Central memory CD8-positive, alpha-beta T cell (primary cell): ENCODE data around the gene TUBA1A.
"Not testable (repeated sequence)": the region's sequence is repeated elsewhere in the genome, so short reads cannot be mapped to it uniquely, and the experiment has no call there.

Experiments used
- ATAC-seq: fragments of 150-1000 bp; cut with Tn5 transposase; replicated peaks from 2 replicates; pipeline ENCODE4 v1.10.0; 2022; ENCODE audit warnings: mild to moderate bottlenecking, moderate FRiP score, moderate number of reproducible peaks; ENCODE audit not compliant: poor library complexity, severe bottlenecking; ENCODE audit errors: extremely low read depth
- DNase-seq, 2 donors: peaks; one replicate each; pipeline ENCODE4 v3.0.0; 2021; ENCODE audit warnings: low spot score in 2 of 2
- H3K27ac Mint-ChIP-seq: one replicate; pipeline ENCODE4 v1.8.0; 2022; ENCODE audit warnings: low read depth, mild to moderate bottlenecking, moderate library complexity, mixed read lengths
- H3K27me3 Mint-ChIP-seq: one replicate; pipeline ENCODE4 v1.8.0; 2022; ENCODE audit warnings: mixed read lengths
- H3K36me3 Mint-ChIP-seq: one replicate; pipeline ENCODE4 v1.8.0; 2022; ENCODE audit warnings: mild to moderate bottlenecking, moderate library complexity, mixed read lengths; ENCODE audit not compliant: insufficient read depth
- H3K4me1 Mint-ChIP-seq: one replicate; pipeline ENCODE4 v1.8.0; 2022; ENCODE audit warnings: mixed read lengths
- H3K4me3 Mint-ChIP-seq: one replicate; pipeline ENCODE4 v1.8.0; 2022; ENCODE audit warnings: mild to moderate bottlenecking, moderate library complexity, mixed read lengths
- H3K9me3 Mint-ChIP-seq: one replicate; pipeline ENCODE4 v1.8.0; 2022; ENCODE audit warnings: mixed read lengths

TUBA1A gene

DNA sequence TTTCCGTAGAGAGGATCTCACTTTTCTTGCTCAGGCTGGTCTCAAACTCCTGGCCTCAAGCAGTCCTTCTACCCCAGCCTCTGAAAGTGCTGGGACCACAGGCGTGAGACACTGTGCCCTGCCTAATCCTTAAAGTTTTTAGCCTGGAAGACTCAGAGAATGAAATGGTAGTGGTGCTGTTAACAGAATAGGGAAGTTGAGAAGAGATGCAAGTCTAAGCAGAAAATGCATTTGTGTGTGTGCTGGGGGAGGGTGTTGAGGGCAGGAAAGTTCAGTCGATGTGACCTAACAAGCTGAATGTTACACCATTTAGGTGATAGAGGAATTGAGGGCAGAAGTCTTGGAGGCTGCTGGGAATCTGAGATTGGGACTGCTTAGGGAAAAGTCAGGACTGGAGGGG is 6.9 kb upstream of the TUBA1A start:
- ATAC-seq (no peak), DNase-seq (no peak)
- Mint-ChIP-seq H3K27me3 (no peaks in the 10 kb centered on the region), H3K27ac (no peak overlapping the region), H3K36me3 (peaks cover 1% of the 10 kb centered on the region), H3K9me3 (no peaks in the 10 kb centered on the region), H3K4me3 (no peak overlapping the region), H3K4me1 (no peaks in the 10 kb centered on the region)

GRCh38 chr12:49193746-49194145 is 4.9 kb upstream of the TUBA1A start:
- H3K27ac Mint-ChIP-seq, H3K4me3 Mint-ChIP-seq, H3K9me3 Mint-ChIP-seq, H3K36me3 Mint-ChIP-seq, H3K4me1 Mint-ChIP-seq, ATAC-seq, DNase-seq, H3K27me3 Mint-ChIP-seq: not testable (repeated sequence)

- not testable (repeated sequence) for H3K9me3 Mint-ChIP-seq, H3K27me3 Mint-ChIP-seq, ATAC-seq, DNase-seq, H3K27ac Mint-ChIP-seq, H3K4me3 Mint-ChIP-seq
- H3K4me1 Mint-ChIP-seq, result peaks cover 15% of the 10 kb centered on the region
- H3K36me3 Mint-ChIP-seq, result peaks cover 25% of the 10 kb centered on the region
Measured at GRCh38 chr12:49191498-49191897, 2.6 kb upstream of the TUBA1A start.

- Mint-ChIP-seq H3K9me3 (no peaks in the 10 kb centered on the region), H3K27ac (no peak overlapping the region), H3K36me3 (peaks cover 30% of the 10 kb centered on the region), H3K4me1 (peaks cover 15% of the 10 kb centered on the region), H3K27me3 (no peaks in the 10 kb centered on the region), H3K4me3 (no peak overlapping the region)
- ATAC-seq (no peak), DNase-seq (no peak)
Measured at GRCh38 chr12:49190974-49191373, 2.1 kb upstream of the TUBA1A start.

DNA sequence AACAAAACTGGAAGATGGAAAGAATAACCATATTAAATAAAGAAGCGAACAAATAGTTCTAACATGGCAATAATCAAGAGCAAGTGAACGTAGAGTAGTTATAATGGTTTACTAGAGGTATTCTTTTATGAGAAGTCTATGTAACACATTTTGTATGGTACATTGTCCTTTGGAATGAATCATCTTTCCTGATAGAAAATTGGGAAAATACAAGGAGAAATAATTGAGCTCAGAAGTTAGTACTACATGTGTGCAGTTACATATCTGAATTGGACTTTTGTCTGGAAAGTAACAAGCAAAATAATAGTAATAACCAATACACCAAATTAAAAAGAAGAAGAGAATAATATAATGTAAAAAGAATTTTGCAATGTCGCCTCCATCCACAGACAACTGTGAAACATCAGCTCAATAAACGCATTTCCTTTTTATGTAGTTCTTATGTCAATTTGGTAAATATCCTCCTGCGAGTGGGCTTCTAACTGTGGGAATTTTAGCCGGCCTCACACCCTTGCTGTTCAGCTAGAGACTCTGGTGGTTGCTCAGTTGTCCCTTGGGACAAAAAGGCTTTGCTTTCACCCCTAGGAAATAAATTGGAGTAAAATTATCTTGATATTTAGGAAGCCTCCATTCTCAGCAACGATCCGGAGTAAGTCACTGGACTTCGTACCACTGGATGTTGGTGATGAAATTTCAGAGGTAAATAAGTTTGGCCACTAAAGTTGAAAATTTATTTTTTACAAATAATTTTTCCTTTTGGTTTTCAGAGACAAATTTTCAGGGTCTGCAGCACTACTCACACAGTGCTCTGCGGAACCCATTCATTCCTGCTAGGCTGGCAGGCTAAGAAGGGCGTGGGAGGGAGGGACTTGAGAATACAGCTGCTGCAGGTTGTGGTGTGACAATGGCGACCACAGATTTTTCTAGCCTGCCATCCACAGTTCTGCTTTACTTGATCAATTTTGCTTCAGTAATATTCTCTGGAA is 1.1 kb upstream of the TUBA1A start:
- Mint-ChIP-seq H3K27me3 (no peaks in the 10 kb centered on the region), H3K36me3 (peaks cover 39% of the 10 kb centered on the region), H3K4me1 (peaks cover 17% of the 10 kb centered on the region), H3K27ac (peak overlapping the region; percentile 96), H3K4me3 (no peak overlapping the region), H3K9me3 (no peaks in the 10 kb centered on the region)
- ATAC-seq (no peak), DNase-seq (no peak)

DNA sequence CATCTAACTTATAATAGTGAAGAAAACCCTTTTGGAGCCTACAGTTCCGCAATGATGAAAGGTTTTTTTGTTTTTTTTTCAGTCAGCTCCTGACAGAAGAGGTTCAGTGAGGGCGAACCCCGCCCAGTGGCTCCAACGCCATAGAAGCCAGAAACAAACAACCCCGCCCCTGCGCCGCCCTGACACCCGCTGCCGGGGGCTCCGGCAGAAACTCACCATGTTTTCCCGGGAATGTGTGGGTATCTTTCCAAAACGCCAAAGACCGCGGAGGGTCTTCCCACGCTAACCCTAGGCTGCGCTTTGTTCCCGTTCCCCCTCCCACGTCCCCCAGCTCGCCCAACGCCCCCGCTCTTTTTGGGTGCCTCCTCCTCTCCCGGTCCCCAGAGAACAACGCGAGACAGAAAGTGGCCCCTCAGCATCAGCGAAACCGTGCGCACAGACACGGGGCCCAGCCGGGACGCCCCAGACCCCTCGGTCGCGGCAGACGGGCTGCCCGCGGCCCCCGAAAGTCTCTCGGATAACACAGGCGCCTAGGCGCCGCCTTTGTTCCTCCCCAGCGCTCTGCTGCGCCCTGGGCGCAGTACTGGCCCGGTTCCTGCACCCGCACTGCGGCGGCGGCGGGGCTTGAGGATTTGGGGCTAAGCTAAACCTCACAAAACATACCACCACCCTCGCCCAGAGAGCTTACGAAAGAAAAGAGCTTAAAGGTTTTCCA is 522 bp downstream of the TUBA1A start:
- ATAC-seq, result peak; percentile 49
- DNase-seq, result peak; percentile 69 to 79
- H3K4me3 Mint-ChIP-seq, result peak overlapping the region; percentile 95
- peak overlapping the region; percentile 96 for H3K27ac Mint-ChIP-seq
- no peaks in the 10 kb centered on the region for H3K27me3 Mint-ChIP-seq
- H3K36me3 Mint-ChIP-seq, result peaks cover 56% of the 10 kb centered on the region
- peaks cover 22% of the 10 kb centered on the region for H3K4me1 Mint-ChIP-seq
- no peaks in the 10 kb centered on the region for H3K9me3 Mint-ChIP-seq

DNA sequence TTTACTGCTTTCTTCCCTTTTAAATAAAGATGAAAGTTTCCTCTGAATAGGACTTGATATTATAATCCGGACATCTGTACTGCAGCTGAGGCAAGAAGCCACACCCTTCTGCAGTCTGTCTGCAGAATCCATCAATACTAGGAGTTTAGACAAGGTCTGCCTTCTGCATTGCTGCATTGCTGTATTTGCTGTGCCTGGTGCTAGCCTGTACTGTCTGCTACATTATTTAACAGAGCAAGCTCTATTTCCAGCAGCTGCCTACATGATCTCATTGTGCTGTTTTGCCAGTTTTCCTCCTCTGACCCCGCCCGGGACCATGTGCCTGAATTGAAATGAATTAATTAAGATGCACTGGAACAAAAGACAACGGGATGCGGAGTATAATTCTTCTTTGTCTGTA is 1.7 kb downstream of the TUBA1A start:
- H3K27me3 Mint-ChIP-seq, result no peaks in the 10 kb centered on the region
- H3K9me3 Mint-ChIP-seq, result no peaks in the 10 kb centered on the region
- H3K36me3 Mint-ChIP-seq, result peaks cover 59% of the 10 kb centered on the region
- DNase-seq (no peak), ATAC-seq (no peak)
- peak overlapping the region; percentile 95 for H3K4me3 Mint-ChIP-seq
- peak overlapping the region; percentile 96 for H3K27ac Mint-ChIP-seq
- peaks cover 22% of the 10 kb centered on the region for H3K4me1 Mint-ChIP-seq

DNA sequence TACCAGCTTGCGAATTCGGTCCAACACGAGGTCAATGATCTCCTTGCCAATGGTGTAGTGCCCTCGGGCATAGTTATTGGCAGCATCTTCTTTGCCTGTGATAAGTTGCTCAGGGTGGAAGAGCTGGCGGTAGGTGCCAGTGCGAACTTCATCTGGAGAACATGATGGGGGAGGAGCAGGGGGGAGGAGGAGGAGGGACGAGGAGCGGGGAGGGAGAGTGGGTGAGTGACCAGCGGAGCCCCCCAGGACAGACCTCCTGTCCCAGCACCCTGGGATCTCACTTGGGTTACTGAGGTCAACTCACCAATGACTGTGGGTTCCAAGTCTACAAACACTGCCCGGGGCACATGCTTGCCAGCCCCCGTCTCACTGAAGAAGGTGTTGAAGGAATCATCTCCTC is 2.6 kb downstream of the TUBA1A start:
- DNase-seq, H3K9me3 Mint-ChIP-seq, ATAC-seq, H3K4me3 Mint-ChIP-seq, H3K27me3 Mint-ChIP-seq: not testable (repeated sequence)
- H3K36me3 Mint-ChIP-seq, result peaks cover 58% of the 10 kb centered on the region
- H3K4me1 Mint-ChIP-seq, result peaks cover 22% of the 10 kb centered on the region
- H3K27ac Mint-ChIP-seq, result peak overlapping the region; percentile 38

DNA sequence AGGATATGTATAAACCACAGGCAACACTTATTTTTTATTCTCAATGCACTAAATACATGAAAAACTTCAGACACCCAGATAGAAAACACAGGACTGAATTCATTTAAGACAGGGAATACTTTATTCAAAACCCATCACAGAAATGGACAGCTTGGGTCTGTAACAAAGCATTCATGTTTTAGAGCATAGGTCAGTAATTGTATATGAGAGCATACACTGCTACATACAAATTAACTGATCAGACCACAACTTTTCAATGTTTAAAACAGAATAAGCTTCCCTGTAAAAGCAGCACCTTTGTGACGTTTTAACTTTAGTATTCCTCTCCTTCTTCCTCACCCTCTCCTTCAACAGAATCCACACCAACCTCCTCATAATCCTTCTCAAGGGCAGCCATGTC is 4.2 kb downstream of the TUBA1A start:
- Mint-ChIP-seq H3K36me3 (peaks cover 58% of the 10 kb centered on the region), H3K27ac (peak overlapping the region; percentile 89), H3K4me3 (peak overlapping the region; percentile 16), H3K4me1 (peaks cover 21% of the 10 kb centered on the region)
- not testable (repeated sequence) for H3K9me3 Mint-ChIP-seq, DNase-seq, ATAC-seq, H3K27me3 Mint-ChIP-seq

GRCh38 chr12:49183214-49183950 is 5.5 kb downstream of the TUBA1A start:
- not testable (repeated sequence) for H3K4me3 Mint-ChIP-seq, H3K27me3 Mint-ChIP-seq
- peak overlapping the region; percentile 51 for H3K27ac Mint-ChIP-seq

GRCh38 chr12:49174218-49174617 is 14.7 kb downstream of the TUBA1A start:
- Mint-ChIP-seq H3K9me3 (no peaks in the 10 kb centered on the region), H3K4me1 (no peaks in the 10 kb centered on the region), H3K4me3 (no peak overlapping the region), H3K27me3 (no peaks in the 10 kb centered on the region), H3K27ac (peak overlapping the region; percentile 51), H3K36me3 (no peaks in the 10 kb centered on the region)
- no peak for DNase-seq
- no peak for ATAC-seq

More at GRCh38 chr12:49183214-49183950, 5.5 kb downstream of the TUBA1A start:
- H3K36me3 Mint-ChIP-seq, result peaks cover 49% of the 10 kb centered on the region
- H3K9me3 Mint-ChIP-seq, DNase-seq, ATAC-seq: not testable (repeated sequence)
- H3K4me1 Mint-ChIP-seq, result peaks cover 17% of the 10 kb centered on the region

DNA sequence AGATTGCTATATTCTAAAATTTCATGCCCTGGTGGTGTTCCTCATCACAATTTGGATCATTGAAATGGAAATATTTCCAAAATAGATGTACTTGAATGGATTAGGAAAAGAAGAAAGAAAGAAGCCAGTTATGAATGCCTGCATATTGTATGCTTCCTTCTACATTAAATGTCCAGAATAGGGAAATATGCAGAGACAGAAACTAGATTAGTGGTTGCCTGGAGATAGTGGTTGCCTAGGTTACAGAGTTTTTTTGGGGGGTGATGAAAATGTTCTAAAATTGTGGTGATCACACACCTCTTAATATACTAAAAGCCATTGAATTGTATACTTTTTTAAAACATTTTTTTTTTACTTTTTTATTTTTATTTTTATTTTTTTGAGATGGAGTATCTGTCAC is 18.0 kb downstream of the TUBA1A start:
- DNase-seq (no peak), ATAC-seq (no peak)
- no peak overlapping the region for H3K27ac Mint-ChIP-seq
- H3K36me3 Mint-ChIP-seq, result no peaks in the 10 kb centered on the region
- H3K4me3 Mint-ChIP-seq, result no peak overlapping the region
- no peaks in the 10 kb centered on the region for H3K9me3 Mint-ChIP-seq
- H3K4me1 Mint-ChIP-seq, result no peaks in the 10 kb centered on the region
- no peaks in the 10 kb centered on the region for H3K27me3 Mint-ChIP-seq
